ENCODE data around the gene MMP23B.
"Not testable (repeated sequence)": the region's sequence is repeated elsewhere in the genome, so short reads cannot be mapped to it uniquely, and the experiment has no call there.

Gene MMP23B

GRCh38 chr1:1636621-1637478 lies 4.9 kb downstream of the MMP23B start:
- DNase-seq = not testable (repeated sequence)

- DNase-seq = not testable (repeated sequence)
Measured at GRCh38 chr1:1637479-1637875, 5.5 kb downstream of the MMP23B start.

- DNase-seq = not testable (repeated sequence)
Measured at GRCh38 chr1:1638528-1638927, 6.6 kb downstream of the MMP23B start.

GRCh38 chr1:1639368-1639767 lies 7.4 kb downstream of the MMP23B start:
- DNase-seq = not testable (repeated sequence)

- not testable (repeated sequence) for DNase-seq
Measured at GRCh38 chr1:1640081-1640480, 8.1 kb downstream of the MMP23B start.

GRCh38 chr1:1640711-1641461 lies 8.9 kb downstream of the MMP23B start:
- not testable (repeated sequence) for DNase-seq

GRCh38 chr1:1646326-1646725 lies 14.4 kb downstream of the MMP23B start:
- DNase-seq = not testable (repeated sequence)

GRCh38 chr1:1647567-1648241 lies 15.7 kb downstream of the MMP23B start:
- DNase-seq = not testable (repeated sequence)

- DNase-seq = not testable (repeated sequence)
Measured at GRCh38 chr1:1648265-1648664, 16.3 kb downstream of the MMP23B start.

- peak; percentile 83 for DNase-seq
Measured at GRCh38 chr1:1658583-1659549, 26.9 kb downstream of the MMP23B start, which contains the start of gene CDK11B. TSS of gene CDK11B (minus strand) at chr1:1659004. CDS start at chr1:1657485, 1,519 bp downstream.

GRCh38 chr1:1662392-1662791 lies 30.4 kb downstream of the MMP23B start:
- DNase-seq = not testable (repeated sequence)

GRCh38 chr1:1662830-1663560 lies 31.0 kb downstream of the MMP23B start:
- not testable (repeated sequence) for DNase-seq

- not testable (repeated sequence) for DNase-seq
Measured at GRCh38 chr1:1664318-1664717, 32.3 kb downstream of the MMP23B start.

GRCh38 chr1:1664941-1665814 lies 33.2 kb downstream of the MMP23B start:
- DNase-seq = no peak

GRCh38 chr1:1665815-1666251 lies 33.9 kb downstream of the MMP23B start:
- DNase-seq = no peak

- DNase-seq = no peak
Measured at GRCh38 chr1:1666526-1666925, 34.6 kb downstream of the MMP23B start.

GRCh38 chr1:1669468-1670440 lies 37.8 kb downstream of the MMP23B start:
- DNase-seq = no peak

- no peak for DNase-seq
Measured at GRCh38 chr1:1670866-1671265, 38.9 kb downstream of the MMP23B start.
